Measurements from ENCODE around the gene RANBP3.

GRCh38 chr19:5966941-5967340 is 11.0 kb downstream of the RANBP3 start:
- TF ChIP-seq CTCF (conservative IDR thresholded peaks at IDR 0.05): no peak
- TF ChIP-seq EZH2 (IDR thresholded peaks at IDR 0.05; ENCODE audit: low read depth): no peak

Data from PC-9 (cell line).